Measurements from ENCODE around the gene ZFAND2A.

Gene ZFAND2A

GRCh38 chr7:1140476-1141104 lies 19.4 kb downstream of the ZFAND2A start:
- no peaks in the 10 kb centered on the region for H3K9me3 ChIP-seq (ENCODE audit: low read length)
- H3F3A ChIP-seq (ENCODE audit: insufficient read depth, low read length) = no peaks in the 10 kb centered on the region
- no peaks in the 10 kb centered on the region for H4K20me1 ChIP-seq (ENCODE audit: insufficient read depth, low read length)
- H3K27me3 ChIP-seq (ENCODE audit: insufficient read depth, low read length) = no peaks in the 10 kb centered on the region; the same call in 1 of the 2 replicates
- no peak overlapping the region for H3K4me2 ChIP-seq (ENCODE audit: low read length)
- H3K36me3 ChIP-seq (ENCODE audit: insufficient read depth, low read length) = no peaks in the 10 kb centered on the region
- H3K4me1 ChIP-seq (ENCODE audit: insufficient read depth, low read length, severe bottlenecking) = peaks cover 26% of the 10 kb centered on the region
- no peak overlapping the region for H3K9ac ChIP-seq (ENCODE audit: low read length)
- no peaks in the 10 kb centered on the region for H3K9me2 ChIP-seq (ENCODE audit: low read depth, low read length)
- no peaks in the 10 kb centered on the region for H3K79me2 ChIP-seq (ENCODE audit: insufficient read depth, low read length)
- no peak overlapping the region for H3K27ac ChIP-seq (ENCODE audit: low read depth, low read length, poor library complexity, severe bottlenecking)
- no peak overlapping the region for H3K4me3 ChIP-seq (ENCODE audit: low read depth, low read length, poor library complexity, severe bottlenecking)
- TF ChIP-seq CTCF (IDR thresholded peaks at IDR 0.05; ENCODE audit: low read length) = no peak
- no peak for TF ChIP-seq EZH2 (IDR thresholded peaks at IDR 0.05; ENCODE audit: borderline replicate concordance, low read length)
- no peak overlapping the region for H2AFZ ChIP-seq (ENCODE audit: low read length)

GRCh38 chr7:1137517-1138167 lies 22.4 kb downstream of the ZFAND2A start:
- no peaks in the 10 kb centered on the region for H3K9me2 ChIP-seq (ENCODE audit: low read depth, low read length)
- H3K9ac ChIP-seq (ENCODE audit: low read length) = peak overlapping the region; percentile 75
- no peaks in the 10 kb centered on the region for H3K27me3 ChIP-seq (ENCODE audit: insufficient read depth, low read length)
- H2AFZ ChIP-seq (ENCODE audit: low read length) = peak overlapping the region; percentile 34; the same call in 1 of the 2 replicates
- no peaks in the 10 kb centered on the region for H3K9me3 ChIP-seq (ENCODE audit: low read length)
- no peaks in the 10 kb centered on the region for H3K79me2 ChIP-seq (ENCODE audit: insufficient read depth, low read length)
- no peaks in the 10 kb centered on the region for H4K20me1 ChIP-seq (ENCODE audit: insufficient read depth, low read length)
- H3K4me2 ChIP-seq (ENCODE audit: low read length) = peak overlapping the region; percentile 98
- TF ChIP-seq EZH2 (IDR thresholded peaks at IDR 0.05; ENCODE audit: borderline replicate concordance, low read length) = no peak
- TF ChIP-seq CTCF (IDR thresholded peaks at IDR 0.05; ENCODE audit: low read length) = no peak
- H3K4me1 ChIP-seq (ENCODE audit: insufficient read depth, low read length, severe bottlenecking) = peaks cover 19% of the 10 kb centered on the region
- H3K4me3 ChIP-seq (ENCODE audit: low read depth, low read length, poor library complexity, severe bottlenecking) = peak overlapping the region; percentile 66
- H3K36me3 ChIP-seq (ENCODE audit: insufficient read depth, low read length) = peaks cover 4% of the 10 kb centered on the region
- H3K27ac ChIP-seq (ENCODE audit: low read depth, low read length, poor library complexity, severe bottlenecking) = peak overlapping the region; percentile 17
- H3F3A ChIP-seq (ENCODE audit: insufficient read depth, low read length) = no peaks in the 10 kb centered on the region

GRCh38 chr7:1136841-1137516 lies 23.0 kb downstream of the ZFAND2A start:
- no peak for TF ChIP-seq CTCF (IDR thresholded peaks at IDR 0.05; ENCODE audit: low read length)
- Histone ChIP-seq H2AFZ (ENCODE audit: low read length) (peak overlapping the region; percentile 34; the same call in 1 of the 2 replicates), H3K9me3 (ENCODE audit: low read length) (no peaks in the 10 kb centered on the region), H3K4me1 (ENCODE audit: insufficient read depth, low read length, severe bottlenecking) (peaks cover 19% of the 10 kb centered on the region), H3K9me2 (ENCODE audit: low read depth, low read length) (no peaks in the 10 kb centered on the region), H3K79me2 (ENCODE audit: insufficient read depth, low read length) (no peaks in the 10 kb centered on the region), H3K27me3 (ENCODE audit: insufficient read depth, low read length) (no peaks in the 10 kb centered on the region), H3K27ac (ENCODE audit: low read depth, low read length, poor library complexity, severe bottlenecking) (peak overlapping the region; percentile 17), H3K4me2 (ENCODE audit: low read length) (peak overlapping the region; percentile 98), H3K9ac (ENCODE audit: low read length) (peak overlapping the region; percentile 75), H3K36me3 (ENCODE audit: insufficient read depth, low read length) (peaks cover 5% of the 10 kb centered on the region), H3K4me3 (ENCODE audit: low read depth, low read length, poor library complexity, severe bottlenecking) (peak overlapping the region; percentile 66), H4K20me1 (ENCODE audit: insufficient read depth, low read length) (no peaks in the 10 kb centered on the region), H3F3A (ENCODE audit: insufficient read depth, low read length) (no peaks in the 10 kb centered on the region)

Measured in OCI-LY1 (cell line).